ENCODE data around the gene ARID5B.

DNA sequence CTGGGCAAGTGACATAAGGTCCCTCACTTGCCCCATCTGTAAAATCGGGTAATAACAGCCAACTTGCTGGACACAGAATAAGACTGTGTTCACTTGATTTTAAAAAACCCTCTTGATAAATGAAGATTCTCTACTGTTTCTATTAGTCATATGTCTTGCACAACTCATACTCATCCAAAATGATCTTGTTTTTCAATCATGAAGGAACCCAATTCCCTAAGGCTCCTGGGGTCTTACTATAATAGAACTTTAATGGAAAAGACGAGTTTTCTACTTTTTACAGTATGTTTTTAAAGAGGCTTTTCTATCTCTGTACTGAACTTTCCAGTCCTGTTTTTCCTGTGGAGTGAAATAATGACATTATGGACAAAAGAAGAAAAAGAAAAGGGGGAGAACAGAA lies 103.8 kb downstream of the ARID5B start:
- TF ChIP-seq CTCF (IDR thresholded peaks at IDR 0.05): no peak
- no peak for TF ChIP-seq POLR2A (IDR thresholded peaks at IDR 0.05)
